Kidney tubule cell (primary cell): Measurements from ENCODE around the gene IQCE.

Experiments used
- DNase-seq: peaks from one replicate; pipeline ENCODE4 v3.0.0-alpha.2; 2018; ENCODE audit warnings: low spot score

IQCE gene

GRCh38 chr7:2558629-2559282, at the start of gene IQCE:
IQCE (plus strand) TSS chr7:2558979; CDS start chr7:2559182, 203 bp downstream.
- DNase-seq: peak; percentile 93

- no peak for DNase-seq
Measured at GRCh38 chr7:2509298-2509906, 49.4 kb upstream of the IQCE start.

GRCh38 chr7:2510130-2510776, 48.5 kb upstream of the IQCE start:
- no peak for DNase-seq

GRCh38 chr7:2510909-2511768, 47.6 kb upstream of the IQCE start:
- DNase-seq: no peak

GRCh38 chr7:2511769-2512168, 47.0 kb upstream of the IQCE start:
- DNase-seq: no peak

GRCh38 chr7:2512179-2512661, 46.6 kb upstream of the IQCE start:
- no peak for DNase-seq

- DNase-seq: no peak
Measured at GRCh38 chr7:2512713-2513112, 46.1 kb upstream of the IQCE start.

GRCh38 chr7:2513702-2514101, 45.1 kb upstream of the IQCE start:
- no peak for DNase-seq

- DNase-seq: no peak
Measured at GRCh38 chr7:2514473-2515423, 44.0 kb upstream of the IQCE start.

GRCh38 chr7:2515424-2516193, 43.2 kb upstream of the IQCE start:
- no peak for DNase-seq

- peak; percentile 97 for DNase-seq
Measured at GRCh38 chr7:2516194-2516555, 42.6 kb upstream of the IQCE start.

- peak; percentile 96 for DNase-seq
Measured at GRCh38 chr7:2517026-2517425, 41.8 kb upstream of the IQCE start.

- DNase-seq: no peak
Measured at GRCh38 chr7:2517678-2518507, 40.9 kb upstream of the IQCE start.

- no peak for DNase-seq
Measured at GRCh38 chr7:2518737-2519118, 40.1 kb upstream of the IQCE start.

GRCh38 chr7:2519119-2519930, 39.5 kb upstream of the IQCE start, which contains the start of gene LFNG:
LFNG (plus strand) TSS chr7:2519774; CDS start chr7:2519862, 88 bp downstream.
- DNase-seq: peak; percentile 93

GRCh38 chr7:2520131-2520760, 38.5 kb upstream of the IQCE start:
- peak; percentile 37 for DNase-seq

GRCh38 chr7:2520761-2521290, 38.0 kb upstream of the IQCE start:
- DNase-seq: no peak

GRCh38 chr7:2521341-2521745, 37.4 kb upstream of the IQCE start:
- no peak for DNase-seq
